Measurements from ENCODE around the gene CDC14A.

GRCh38 chr1:100309863-100310262 is 42.4 kb upstream of the CDC14A start:
- TF ChIP-seq, protein P1, sequence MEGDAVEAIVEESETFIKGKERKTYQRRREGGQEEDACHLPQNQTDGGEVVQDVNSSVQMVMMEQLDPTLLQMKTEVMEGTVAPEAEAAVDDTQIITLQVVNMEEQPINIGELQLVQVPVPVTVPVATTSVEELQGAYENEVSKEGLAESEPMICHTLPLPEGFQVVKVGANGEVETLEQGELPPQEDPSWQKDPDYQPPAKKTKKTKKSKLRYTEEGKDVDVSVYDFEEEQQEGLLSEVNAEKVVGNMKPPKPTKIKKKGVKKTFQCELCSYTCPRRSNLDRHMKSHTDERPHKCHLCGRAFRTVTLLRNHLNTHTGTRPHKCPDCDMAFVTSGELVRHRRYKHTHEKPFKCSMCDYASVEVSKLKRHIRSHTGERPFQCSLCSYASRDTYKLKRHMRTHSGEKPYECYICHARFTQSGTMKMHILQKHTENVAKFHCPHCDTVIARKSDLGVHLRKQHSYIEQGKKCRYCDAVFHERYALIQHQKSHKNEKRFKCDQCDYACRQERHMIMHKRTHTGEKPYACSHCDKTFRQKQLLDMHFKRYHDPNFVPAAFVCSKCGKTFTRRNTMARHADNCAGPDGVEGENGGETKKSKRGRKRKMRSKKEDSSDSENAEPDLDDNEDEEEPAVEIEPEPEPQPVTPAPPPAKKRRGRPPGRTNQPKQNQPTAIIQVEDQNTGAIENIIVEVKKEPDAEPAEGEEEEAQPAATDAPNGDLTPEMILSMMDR (IDR thresholded peaks at IDR 0.05) = no peak
- no peak for TF ChIP-seq POLR2A (IDR thresholded peaks at IDR 0.05)

Measured in uterus (tissue), 2 donors.